HepG2 (cell line): ENCODE measurements around the gene HSDL2. TPM values are rescaled to one million over a fixed set of nuclear protein-coding genes. Genes with fewer than 3 reads are reported as not detected.
A peak's percentile ranks its signal among the peaks of the same experiment; 100 is the strongest.

Source experiments
- AKAP8 ChIP-seq: sonication (generic); formaldehyde crosslinking; IDR thresholded peaks from 2 replicates; pipeline ENCODE4 v1.5.1; 2020; ENCODE audit warnings: mild to moderate bottlenecking, missing genetic modification reagents
- MED1 ChIP-seq: sonication (generic); formaldehyde crosslinking; IDR thresholded peaks from 2 replicates; pipeline ENCODE4 v1.4.0; 2020; ENCODE audit warnings: missing genetic modification reagents
- MIXL1 ChIP-seq: IDR thresholded peaks from 2 replicates; pipeline ENCODE4 v1.6.1; 2016
- NR2F6 ChIP-seq, 2 experiments: IDR thresholded peaks; 2 replicates each; pipeline ENCODE4 v1.6.1; 2016; ENCODE audit warnings: antibody characterized with exemption in 1 of 2, mild to moderate bottlenecking in 1 of 2
- PAXIP1 ChIP-seq: sonication (generic); formaldehyde crosslinking; conservative IDR thresholded peaks from 2 replicates; pipeline ENCODE4 v1.4.0; 2020; ENCODE audit warnings: mild to moderate bottlenecking, missing genetic modification reagents, moderate library complexity
- TCF12 ChIP-seq, 2 experiments: fragments of 450-650 bp in 1 of 2; sonication (generic) in 1 of 2; formaldehyde crosslinking in 1 of 2; IDR thresholded peaks; 2 replicates each; pipeline versions ENCODE4 v1.6.1 to v1.8.0; 2017 to 2022; ENCODE audit warnings: antibody characterized with exemption in 1 of 2, mild to moderate bottlenecking in 1 of 2, missing genetic modification reagents in 1 of 2, moderate library complexity in 1 of 2
- TEAD3 ChIP-seq: optimal IDR thresholded peaks from 2 replicates; pipeline ENCODE3; 2016; ENCODE audit warnings: borderline replicate concordance
- TFE3 ChIP-seq: IDR thresholded peaks from 2 replicates; pipeline ENCODE4 v1.6.1; 2016
- ZBTB10 ChIP-seq: sonication (generic); formaldehyde crosslinking; IDR thresholded peaks from 2 replicates; pipeline ENCODE4 v1.4.0; 2020; ENCODE audit warnings: missing genetic modification reagents, borderline replicate concordance
- ZFP36L1 ChIP-seq: sonication (generic); formaldehyde crosslinking; IDR thresholded peaks from 2 replicates; pipeline ENCODE4 v1.8.0; 2022; ENCODE audit warnings: mild to moderate bottlenecking, missing genetic modification reagents, moderate library complexity
- ZNF253 ChIP-seq: sonication (generic); formaldehyde crosslinking; IDR thresholded peaks from 2 replicates; pipeline ENCODE4 v1.8.0; 2022; ENCODE audit warnings: mild to moderate bottlenecking, missing genetic modification reagents, borderline replicate concordance
- ZNF530 ChIP-seq: sonication (generic); formaldehyde crosslinking; IDR thresholded peaks from 2 replicates; pipeline ENCODE4 v1.5.0; 2020; ENCODE audit warnings: low read depth, mild to moderate bottlenecking, missing genetic modification reagents
- ZNF557 ChIP-seq: sonication (generic); formaldehyde crosslinking; IDR thresholded peaks from 2 replicates; pipeline ENCODE4 v1.4.0; 2020; ENCODE audit warnings: missing genetic modification reagents
- ZNF709 ChIP-seq: sonication (generic); formaldehyde crosslinking; IDR thresholded peaks from 2 replicates; pipeline ENCODE4 v1.5.0; 2020; ENCODE audit warnings: mild to moderate bottlenecking, missing genetic modification reagents
- ZNF713 ChIP-seq: sonication (generic); formaldehyde crosslinking; IDR thresholded peaks from 2 replicates; pipeline ENCODE4 v1.4.0; 2020; ENCODE audit warnings: mild to moderate bottlenecking, missing genetic modification reagents
- polyA plus RNA-seq, 8 experiments: library from polyadenylated mRNA; depleted of rRNA in 3 of 8; stranded (reverse) in 7 of 8; unstranded in 1 of 8; fragments of >200 nt; fragmentation: Illumina TruSeq in 4 of 8; extraction: Trizol in 4 of 8; gene quantifications; 2 replicates each; pipeline versions ENCODE4 v1.2.1 to v1.2.3, GENCODE V29; 2011 to 2016; ENCODE audit warnings: low read depth in 4 of 8, missing spikeins in 1 of 8, mixed read lengths in 1 of 8; ENCODE audit not compliant: insufficient read depth in 1 of 8
- total RNA-seq, 5 experiments: library from RNA; depleted of rRNA; stranded (reverse); fragments of >200 nt; fragmentation: Illumina TruSeq; extraction: Trizol; gene quantifications; 2 replicates each; pipeline ENCODE4 v1.2.3, GENCODE V29; 2016; ENCODE audit warnings: low read depth in 1 of 5

The HSDL2 gene
- total and polyA plus RNA-seq, 2 of the 13 experiments (the other 11 are each of a cell fraction or from before 2014, with no cell fraction given): 55.3 to 80.2 TPM

GRCh38 chr9:112489876-112490666 is 110.2 kb downstream of the HSDL2 start (continued):
- no peak for TF ChIP-seq ZFP36L1 (CRISPR knock-in tag)
- 0 out of 2 replicates have a peak, but pooled peaks have one; percentile 2 for TF ChIP-seq MIXL1
- TF ChIP-seq NR2F6 (IDR thresholded peaks at IDR 0.05): no peak; the same call in 1 of the 2 replicates
- TF ChIP-seq NR2F6 (CRISPR knock-in tag; IDR thresholded peaks at IDR 0.05): 0 out of 2 replicates have a peak, but pooled peaks have one; percentile 29
- TF ChIP-seq TCF12 (IDR thresholded peaks at IDR 0.05): no peak
- no peak for TF ChIP-seq TCF12 (CRISPR knock-in tag; IDR thresholded peaks at IDR 0.05)
- TF ChIP-seq ZNF713 (CRISPR knock-in tag): no peak
- TF ChIP-seq PAXIP1 (CRISPR knock-in tag): 0 out of 2 replicates have a peak, but pooled peaks have one; percentile 25
- TF ChIP-seq ZNF530: no peak
- TF ChIP-seq AKAP8 (CRISPR knock-in tag): no peak
- TF ChIP-seq ZNF709: no peak
- peak; percentile 64 for TF ChIP-seq TEAD3 (CRISPR knock-in tag)
- no peak for TF ChIP-seq ZNF557 (CRISPR knock-in tag)
- no peak for TF ChIP-seq TFE3 (CRISPR knock-in tag)
- no peak for TF ChIP-seq ZBTB10 (CRISPR knock-in tag)
- no peak for TF ChIP-seq ZNF253
- no peak for TF ChIP-seq MED1 (CRISPR knock-in tag)
